ENCODE measurements around the gene MOGAT1. TPM values are rescaled to one million over a fixed set of nuclear protein-coding genes. Genes with fewer than 3 reads are reported as not detected.

Gene MOGAT1
- total RNA-seq, 4 donors from 2014 or later = not detected

DNA sequence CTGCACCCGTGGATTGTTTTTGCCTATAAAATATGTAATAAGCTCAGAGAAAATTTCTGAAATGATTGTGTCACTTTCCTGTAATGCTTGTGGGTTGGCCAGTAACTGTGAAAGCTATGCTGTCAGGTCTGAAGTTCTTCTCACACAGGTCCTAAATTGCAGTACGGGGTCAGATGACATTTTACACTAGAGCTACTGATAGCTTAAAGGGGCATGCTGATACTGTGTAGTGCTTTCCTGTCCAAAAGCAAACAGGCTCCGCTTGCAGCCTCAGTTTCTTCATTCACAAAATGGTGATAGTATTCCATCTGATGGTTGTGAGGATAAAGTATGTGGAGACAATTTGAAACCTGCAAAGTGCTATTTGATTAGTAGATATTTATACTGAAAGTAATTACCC lies 8.0 kb upstream of the MOGAT1 start:
- 84 to 85% methylated on average over 3 of the region's 3 CpGs for WGBS, 2 donors
- DNase-seq (ENCODE audit: low spot score in 2 of 2) = no peak
- intact Hi-C loops (cut with DNase I; ENCODE audit: low total_unique reads) = no loop called here
- no peak overlapping the region for H3K4me3 ChIP-seq (ENCODE audit: low read depth, poor library complexity, severe bottlenecking)
- TF ChIP-seq, protein P1, sequence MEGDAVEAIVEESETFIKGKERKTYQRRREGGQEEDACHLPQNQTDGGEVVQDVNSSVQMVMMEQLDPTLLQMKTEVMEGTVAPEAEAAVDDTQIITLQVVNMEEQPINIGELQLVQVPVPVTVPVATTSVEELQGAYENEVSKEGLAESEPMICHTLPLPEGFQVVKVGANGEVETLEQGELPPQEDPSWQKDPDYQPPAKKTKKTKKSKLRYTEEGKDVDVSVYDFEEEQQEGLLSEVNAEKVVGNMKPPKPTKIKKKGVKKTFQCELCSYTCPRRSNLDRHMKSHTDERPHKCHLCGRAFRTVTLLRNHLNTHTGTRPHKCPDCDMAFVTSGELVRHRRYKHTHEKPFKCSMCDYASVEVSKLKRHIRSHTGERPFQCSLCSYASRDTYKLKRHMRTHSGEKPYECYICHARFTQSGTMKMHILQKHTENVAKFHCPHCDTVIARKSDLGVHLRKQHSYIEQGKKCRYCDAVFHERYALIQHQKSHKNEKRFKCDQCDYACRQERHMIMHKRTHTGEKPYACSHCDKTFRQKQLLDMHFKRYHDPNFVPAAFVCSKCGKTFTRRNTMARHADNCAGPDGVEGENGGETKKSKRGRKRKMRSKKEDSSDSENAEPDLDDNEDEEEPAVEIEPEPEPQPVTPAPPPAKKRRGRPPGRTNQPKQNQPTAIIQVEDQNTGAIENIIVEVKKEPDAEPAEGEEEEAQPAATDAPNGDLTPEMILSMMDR (IDR thresholded peaks at IDR 0.05) = no peak
- no peak for TF ChIP-seq POLR2A (IDR thresholded peaks at IDR 0.05)

DNA sequence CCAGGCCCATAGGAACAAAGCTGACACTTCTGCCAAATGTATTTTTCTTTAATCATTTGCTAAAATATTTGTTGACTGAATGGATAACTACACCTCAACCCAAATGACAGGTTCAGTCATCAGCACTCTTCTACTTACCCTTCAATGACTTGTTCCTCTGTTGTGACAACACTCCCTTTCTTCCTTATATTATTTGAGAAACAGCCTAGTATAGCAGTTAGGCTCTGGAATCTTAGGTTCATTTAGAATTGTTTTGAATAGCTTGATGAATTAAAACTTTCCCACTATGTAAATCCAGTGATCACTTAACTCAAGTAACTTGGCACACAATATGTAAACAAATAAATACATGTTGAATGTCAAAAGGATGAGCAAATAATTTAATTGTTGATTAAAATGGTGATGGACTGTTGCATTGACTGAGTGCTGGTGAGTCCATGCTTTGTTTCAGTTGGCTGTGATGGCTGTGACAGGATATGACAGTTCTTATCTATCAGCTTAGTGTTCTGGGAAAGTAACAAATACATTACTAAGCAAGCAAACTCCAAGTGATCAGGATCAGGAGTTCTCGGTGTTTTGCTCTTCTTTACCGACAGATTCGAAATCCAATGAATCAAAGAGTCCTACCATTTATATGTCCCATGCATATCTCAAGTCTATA lies 2.8 kb upstream of the MOGAT1 start:
- no peak for TF ChIP-seq POLR2A (IDR thresholded peaks at IDR 0.05)
- TF ChIP-seq, protein P1 (IDR thresholded peaks at IDR 0.05) = no peak
- no peak overlapping the region for H3K4me3 ChIP-seq (ENCODE audit: low read depth, poor library complexity, severe bottlenecking)
- DNase-seq (ENCODE audit: low spot score in 2 of 2) = no peak
- WGBS, 2 donors = 94% methylated on average over 3 of the region's 3 CpGs
- intact Hi-C loops (cut with DNase I; ENCODE audit: low total_unique reads) = no loop called here

DNA sequence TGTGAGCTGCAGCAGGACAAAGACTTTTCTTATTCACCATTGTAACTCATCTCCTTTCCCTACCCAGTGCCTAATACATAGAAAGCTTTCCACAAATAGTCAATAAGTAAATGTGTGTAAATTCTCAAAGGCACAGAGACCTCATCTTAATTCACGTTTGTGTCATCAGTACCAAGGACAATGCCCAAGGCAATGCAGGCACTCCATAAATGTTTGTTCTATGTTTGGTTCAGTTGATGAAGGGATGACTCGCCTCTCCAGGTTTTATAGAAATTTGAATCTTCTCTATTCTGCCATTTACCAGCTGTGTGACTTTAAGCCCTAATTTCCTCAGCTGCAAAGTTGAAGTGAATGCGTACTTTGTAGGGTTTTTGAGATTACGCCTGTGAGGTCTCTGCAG lies 2.1 kb upstream of the MOGAT1 start:
- WGBS, 2 donors = 67 to 74% methylated on average over 4 of the region's 4 CpGs

DNA sequence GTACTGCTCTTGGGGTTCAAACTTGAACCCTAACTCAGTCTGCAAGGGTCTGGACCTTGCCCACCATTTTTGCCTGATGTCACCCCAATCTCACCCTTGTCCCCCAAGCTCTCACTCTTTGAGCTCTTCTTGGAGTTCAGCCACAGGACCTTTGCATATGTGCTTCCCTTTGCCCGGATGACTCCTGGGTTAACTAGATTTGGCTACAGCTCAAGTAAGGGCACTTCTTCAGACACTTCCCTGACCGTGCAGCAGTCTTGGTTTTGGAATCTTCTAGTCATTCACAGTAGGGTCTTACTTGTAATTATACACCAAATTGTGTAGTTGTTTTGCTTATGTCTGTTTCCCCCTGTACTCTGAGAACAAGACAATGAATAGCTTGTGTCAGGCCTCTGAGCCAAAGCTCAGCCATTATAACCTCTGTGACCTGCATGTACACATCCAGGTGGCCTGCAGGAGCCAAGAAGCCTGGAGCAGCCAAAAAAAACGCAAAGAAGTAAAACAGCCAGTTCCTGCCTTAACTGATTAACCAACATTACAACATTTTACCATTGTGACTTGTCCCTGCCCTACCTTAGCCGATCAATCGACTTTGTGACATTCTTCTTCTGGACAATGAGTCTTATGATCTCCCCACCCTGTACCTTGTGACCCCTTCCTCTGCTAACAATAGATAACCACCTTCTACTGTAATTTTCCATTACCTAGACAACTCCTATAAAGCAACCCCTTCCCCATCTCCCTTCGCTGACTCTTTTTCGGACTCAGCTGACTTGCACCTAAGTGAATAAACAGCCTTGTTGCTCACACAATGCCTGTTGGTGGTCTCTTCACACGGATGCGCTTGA lies 1.0 kb upstream of the MOGAT1 start:
- H3K4me3 ChIP-seq (ENCODE audit: low read depth, poor library complexity, severe bottlenecking) = no peak overlapping the region
- intact Hi-C loops (cut with DNase I; ENCODE audit: low total_unique reads) = no loop called here
- 70 to 73% methylated on average over 9 of the region's 9 CpGs for WGBS, 2 donors
- TF ChIP-seq POLR2A (IDR thresholded peaks at IDR 0.05) = no peak
- TF ChIP-seq, protein P1 (IDR thresholded peaks at IDR 0.05) = no peak
- DNase-seq (ENCODE audit: low spot score in 2 of 2) = no peak

More for the DNA sequence above, 2.1 kb upstream of the MOGAT1 start:
- no peak for DNase-seq (ENCODE audit: low spot score in 2 of 2)
- no peak for TF ChIP-seq POLR2A (IDR thresholded peaks at IDR 0.05)
- TF ChIP-seq, protein P1 (IDR thresholded peaks at IDR 0.05) = no peak
- intact Hi-C loops (cut with DNase I; ENCODE audit: low total_unique reads) = no loop called here
- no peak overlapping the region for H3K4me3 ChIP-seq (ENCODE audit: low read depth, poor library complexity, severe bottlenecking)

DNA sequence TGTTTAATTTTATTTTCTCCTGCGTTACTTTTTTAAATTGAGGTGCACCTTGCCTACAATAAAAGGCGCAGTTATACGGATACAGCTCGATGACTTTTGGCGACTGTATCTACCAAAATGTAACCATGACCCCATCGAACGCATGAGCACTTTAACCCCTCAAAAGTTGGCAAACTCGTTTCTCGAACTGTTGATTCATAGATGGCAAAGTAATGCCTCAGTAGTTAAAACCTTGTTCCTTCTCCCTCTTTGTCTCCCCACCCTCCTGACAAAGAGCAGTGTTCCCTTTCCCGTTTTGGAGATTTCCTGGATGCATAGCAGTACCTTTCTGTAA lies 577 bp downstream of the MOGAT1 start:
- no peak overlapping the region for H3K4me3 ChIP-seq (ENCODE audit: low read depth, poor library complexity, severe bottlenecking)
- WGBS, 2 donors = 9 to 11% methylated on average over 10 of the region's 10 CpGs
- no peak for TF ChIP-seq POLR2A (IDR thresholded peaks at IDR 0.05)
- TF ChIP-seq, protein P1 (IDR thresholded peaks at IDR 0.05) = no peak
- intact Hi-C loops (cut with DNase I; ENCODE audit: low total_unique reads) = no loop called here
- DNase-seq (ENCODE audit: low spot score in 2 of 2) = no peak

Measured in lower leg skin (tissue), 4 donors.